Left ventricle myocardium inferior (tissue), 1 donor: Measurements from ENCODE around the gene ANKRD23. TPM values are rescaled to one million over a fixed set of nuclear protein-coding genes. Genes with fewer than 3 reads are reported as not detected.

Source experiments
- DNase-seq: peaks from one replicate; pipeline ENCODE4 v3.0.0-alpha.2; 2020
- H3K27ac ChIP-seq: fragments of 200-600 bp; replicated peaks from 2 replicates; pipeline ENCODE4 v1.8.0; 2021
- H3K27me3 ChIP-seq: fragments of 200-600 bp; 2 replicates; pipeline ENCODE4 v1.8.0; 2021; ENCODE audit warnings: low read depth
- H3K36me3 ChIP-seq: fragments of 200-600 bp; 2 replicates; pipeline ENCODE4 v1.8.0; 2021
- H3K4me1 ChIP-seq: fragments of 200-600 bp; 2 replicates; pipeline ENCODE4 v1.8.0; 2021
- H3K4me3 ChIP-seq: fragments of 200-600 bp; 2 replicates; pipeline ENCODE4 v1.8.0; 2021; ENCODE audit warnings: mild to moderate bottlenecking, moderate library complexity
- H3K9me3 ChIP-seq: fragments of 200-600 bp; replicated peaks from 2 replicates; pipeline ENCODE4 v1.8.0; 2021
- intact Hi-C: fragments of 100-400 bp; cut with micrococcal nuclease; formaldehyde crosslinking; loops from one replicate; pipeline ENCODE4 v1.11.0; 2022
- total RNA-seq: library from RNA; stranded (reverse); fragmentation: NEBNext Ultra II Directional; extraction: Animal tissue kit (Norgen Biotek cat#: 25700); gene quantifications from one replicate; pipeline ENCODE4 v1.2.1, GENCODE V29; 2021
- TF ChIP-seq, protein P1 (sequence below): fragments of 200-600 bp; IDR thresholded peaks from 2 replicates; pipeline ENCODE4 v1.8.0; 2021; ENCODE audit warnings: antibody characterized with exemption, mild to moderate bottlenecking, borderline replicate concordance
- donor health status: DM: no; HTN: yes; CAD: no; lungs with severe emphysema.

Gene ANKRD23
- total RNA-seq, 1 donor from 2014 or later, result 14.4 TPM

GRCh38 chr2:96804986-96805385 lies 38.8 kb downstream of the ANKRD23 start:
- no peaks in the 10 kb centered on the region for H3K27me3 ChIP-seq
- H3K4me3 ChIP-seq, result no peak overlapping the region
- no peaks in the 10 kb centered on the region for H3K9me3 ChIP-seq
- peaks cover 28% of the 10 kb centered on the region for H3K4me1 ChIP-seq
- peaks cover 37% of the 10 kb centered on the region for H3K36me3 ChIP-seq
- intact Hi-C loops, result no loop called here
- DNase-seq, result no peak
- TF ChIP-seq, protein P1, sequence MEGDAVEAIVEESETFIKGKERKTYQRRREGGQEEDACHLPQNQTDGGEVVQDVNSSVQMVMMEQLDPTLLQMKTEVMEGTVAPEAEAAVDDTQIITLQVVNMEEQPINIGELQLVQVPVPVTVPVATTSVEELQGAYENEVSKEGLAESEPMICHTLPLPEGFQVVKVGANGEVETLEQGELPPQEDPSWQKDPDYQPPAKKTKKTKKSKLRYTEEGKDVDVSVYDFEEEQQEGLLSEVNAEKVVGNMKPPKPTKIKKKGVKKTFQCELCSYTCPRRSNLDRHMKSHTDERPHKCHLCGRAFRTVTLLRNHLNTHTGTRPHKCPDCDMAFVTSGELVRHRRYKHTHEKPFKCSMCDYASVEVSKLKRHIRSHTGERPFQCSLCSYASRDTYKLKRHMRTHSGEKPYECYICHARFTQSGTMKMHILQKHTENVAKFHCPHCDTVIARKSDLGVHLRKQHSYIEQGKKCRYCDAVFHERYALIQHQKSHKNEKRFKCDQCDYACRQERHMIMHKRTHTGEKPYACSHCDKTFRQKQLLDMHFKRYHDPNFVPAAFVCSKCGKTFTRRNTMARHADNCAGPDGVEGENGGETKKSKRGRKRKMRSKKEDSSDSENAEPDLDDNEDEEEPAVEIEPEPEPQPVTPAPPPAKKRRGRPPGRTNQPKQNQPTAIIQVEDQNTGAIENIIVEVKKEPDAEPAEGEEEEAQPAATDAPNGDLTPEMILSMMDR, result no peak
- no peak overlapping the region for H3K27ac ChIP-seq

GRCh38 chr2:96802721-96803120 lies 41.1 kb downstream of the ANKRD23 start:
- DNase-seq, result no peak
- Histone ChIP-seq H3K4me3 (no peak overlapping the region), H3K27me3 (no peaks in the 10 kb centered on the region), H3K27ac (no peak overlapping the region), H3K36me3 (peaks cover 48% of the 10 kb centered on the region), H3K9me3 (no peaks in the 10 kb centered on the region), H3K4me1 (peaks cover 7% of the 10 kb centered on the region)
- intact Hi-C loops, result no loop called here
- TF ChIP-seq, protein P1, result no peak

DNA sequence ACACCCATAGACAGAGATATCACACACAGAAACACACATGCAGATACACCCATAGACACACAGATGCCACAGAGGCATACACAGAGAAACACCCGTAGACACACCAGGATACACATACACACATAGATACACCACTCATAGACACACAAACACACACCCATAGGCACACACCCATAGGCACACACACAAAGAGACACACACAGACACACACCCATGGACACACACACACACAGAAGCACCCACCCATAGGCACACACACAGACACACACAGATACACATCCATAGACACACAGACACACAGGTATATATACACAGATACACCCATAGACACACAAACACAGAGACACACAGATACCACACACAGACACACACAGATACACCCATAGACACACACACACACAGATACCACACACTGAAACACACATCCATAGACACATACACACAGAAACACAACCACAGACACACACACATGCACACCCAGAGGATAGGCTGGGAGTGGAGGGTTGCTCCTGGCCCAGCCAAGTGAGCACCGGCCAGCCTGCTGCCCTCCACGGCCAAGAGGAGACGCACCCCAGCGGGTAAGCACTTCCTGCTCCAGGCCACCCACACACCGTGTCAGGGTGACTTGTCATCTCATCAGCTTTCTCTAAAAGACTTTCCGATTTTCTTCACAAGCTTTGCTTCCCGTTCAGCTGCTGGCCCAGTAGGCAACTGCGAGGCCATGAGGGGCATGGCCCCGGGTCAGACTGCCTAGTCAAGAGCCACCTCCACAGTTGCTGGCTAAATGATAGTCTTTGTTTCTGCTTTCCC lies 41.8 kb downstream of the ANKRD23 start:
- Histone ChIP-seq H3K27ac (no peak overlapping the region), H3K4me1 (peaks cover 7% of the 10 kb centered on the region), H3K27me3 (no peaks in the 10 kb centered on the region), H3K9me3 (no peaks in the 10 kb centered on the region), H3K4me3 (no peak overlapping the region), H3K36me3 (peaks cover 55% of the 10 kb centered on the region)
- TF ChIP-seq, protein P1, result no peak
- DNase-seq, result no peak
- intact Hi-C loops, result no loop called here

DNA sequence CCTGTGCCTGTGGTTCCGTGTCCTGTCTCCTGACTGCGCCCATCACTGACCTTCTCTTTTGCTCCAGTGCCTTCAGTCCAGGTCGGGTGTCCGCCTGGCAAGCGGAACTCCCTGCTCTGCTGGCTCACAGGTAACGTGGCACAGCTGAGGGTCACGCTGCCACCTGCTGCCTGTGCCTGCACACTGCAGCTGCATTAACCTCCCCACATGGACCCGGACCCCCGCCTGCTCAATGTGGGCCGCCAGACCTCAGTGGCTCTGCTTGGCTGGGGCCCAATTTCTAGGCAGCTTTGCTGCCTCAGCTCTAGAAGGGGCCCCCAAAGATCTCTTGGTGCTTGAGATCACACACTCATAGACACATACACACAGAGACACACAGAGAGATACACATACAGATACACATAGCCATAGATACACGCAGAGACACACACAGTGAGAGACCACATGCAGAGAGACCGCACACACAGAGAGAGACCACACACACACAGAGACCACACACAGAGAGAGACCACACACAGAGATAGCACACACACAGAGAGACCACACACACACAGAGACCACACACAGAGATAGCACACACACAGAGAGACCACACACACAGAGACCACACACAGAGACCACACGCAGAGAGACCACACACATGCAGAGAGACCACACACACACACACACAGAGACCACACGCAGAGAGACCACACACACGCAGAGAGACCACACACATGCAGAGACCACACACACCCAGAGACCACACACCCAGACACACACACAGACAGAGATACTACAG lies 42.6 kb downstream of the ANKRD23 start:
- intact Hi-C loops, result no loop called here
- peaks cover 58% of the 10 kb centered on the region for H3K36me3 ChIP-seq

More for the DNA sequence above, 42.6 kb downstream of the ANKRD23 start:
- Histone ChIP-seq H3K4me1 (peaks cover 7% of the 10 kb centered on the region), H3K27ac (peak overlapping the region; percentile 59), H3K9me3 (no peaks in the 10 kb centered on the region), H3K4me3 (no peak overlapping the region), H3K27me3 (no peaks in the 10 kb centered on the region)
- TF ChIP-seq, protein P1, result peak; percentile 84
- peak; percentile 69 for DNase-seq
